ENCODE results near the gene GRM2.
A peak's percentile ranks its signal among the peaks of the same experiment; 100 is the strongest.

GRM2 gene

GRCh38 chr3:51706788-51707731 is at the start of gene GRM2:
Gene GRM2, plus strand, starts transcription at chr3:51707068. Its CDS starts 1,916 bp downstream, at chr3:51708984.
- DNase-seq: peak; percentile 63

GRCh38 chr3:51657234-51657633 is 49.6 kb upstream of the GRM2 start:
- DNase-seq: no peak

- no peak for DNase-seq
These were observed 46.9 kb upstream of the GRM2 start for GRCh38 chr3:51659942-51660341.

GRCh38 chr3:51662456-51662855 is 44.4 kb upstream of the GRM2 start:
- no peak for DNase-seq

- DNase-seq: no peak
These were observed 38.1 kb upstream of the GRM2 start for GRCh38 chr3:51668756-51669155.

GRCh38 chr3:51669241-51670052 is 37.4 kb upstream of the GRM2 start:
- DNase-seq: peak; percentile 19

- no peak for DNase-seq
These were observed 36.6 kb upstream of the GRM2 start for GRCh38 chr3:51670053-51670822.

GRCh38 chr3:51670823-51671733 is 35.8 kb upstream of the GRM2 start, which contains the start of gene TEX264:
Gene TEX264, plus strand, starts transcription at chr3:51671252. Its CDS starts 3,053 bp downstream, at chr3:51674305.
- DNase-seq: peak; percentile 32

GRCh38 chr3:51671734-51672475 is 35.0 kb upstream of the GRM2 start:
- DNase-seq: peak; percentile 39

GRCh38 chr3:51673181-51673801 is 33.6 kb upstream of the GRM2 start:
- no peak for DNase-seq

- DNase-seq: no peak
These were observed 32.8 kb upstream of the GRM2 start for GRCh38 chr3:51673802-51674654.

GRCh38 chr3:51675201-51675611 is 31.7 kb upstream of the GRM2 start:
- no peak for DNase-seq

GRCh38 chr3:51676102-51676640 is 30.7 kb upstream of the GRM2 start:
- no peak for DNase-seq

GRCh38 chr3:51677358-51677757 is 29.5 kb upstream of the GRM2 start:
- DNase-seq: no peak

GRCh38 chr3:51678186-51678585 is 28.7 kb upstream of the GRM2 start:
- no peak for DNase-seq

- no peak for DNase-seq
These were observed 28.2 kb upstream of the GRM2 start for GRCh38 chr3:51678641-51679040.

- DNase-seq: no peak
These were observed 27.6 kb upstream of the GRM2 start for GRCh38 chr3:51679318-51679717.

- DNase-seq: no peak
These were observed 27.1 kb upstream of the GRM2 start for GRCh38 chr3:51679777-51680176.

- no peak for DNase-seq
These were observed 26.7 kb upstream of the GRM2 start for GRCh38 chr3:51680196-51680595.
